GM19438 (cell line): ENCODE results near the gene TIMM10.

Source experiments
- ATAC-seq: cut with Tn5 transposase; IDR thresholded peaks from one replicate; pipeline ENCODE4 v1.9.1; 2021; ENCODE audit warnings: low read depth; ENCODE audit not compliant: unreplicated experiment

Gene TIMM10

GRCh38 chr11:57487021-57487778 lies 43.4 kb downstream of the TIMM10 start:
- ATAC-seq: no peak

GRCh38 chr11:57485217-57485990 lies 45.1 kb downstream of the TIMM10 start:
- ATAC-seq: no peak

GRCh38 chr11:57484141-57484710 lies 46.3 kb downstream of the TIMM10 start:
- ATAC-seq: peak; percentile 55

- no peak for ATAC-seq
These were observed 47.0 kb downstream of the TIMM10 start for GRCh38 chr11:57483562-57483918.

GRCh38 chr11:57482782-57483561 lies 47.6 kb downstream of the TIMM10 start:
- ATAC-seq: peak; percentile 45

GRCh38 chr11:57481915-57482781 lies 48.4 kb downstream of the TIMM10 start:
- ATAC-seq: no peak

GRCh38 chr11:57481315-57481714 lies 49.2 kb downstream of the TIMM10 start:
- ATAC-seq: no peak

- ATAC-seq: no peak
These were observed 50.0 kb downstream of the TIMM10 start for GRCh38 chr11:57480409-57481137.

GRCh38 chr11:57479911-57480310 lies 50.6 kb downstream of the TIMM10 start:
- ATAC-seq: no peak

- ATAC-seq: no peak
These were observed 51.4 kb downstream of the TIMM10 start for GRCh38 chr11:57479021-57479663.
